Measurements from ENCODE around the gene SNX21. TPM values are rescaled to one million over a fixed set of nuclear protein-coding genes. Genes with fewer than 3 reads are reported as not detected.

The SNX21 gene
- total RNA-seq, 1 donor from 2014 or later = 0.49 TPM

DNA sequence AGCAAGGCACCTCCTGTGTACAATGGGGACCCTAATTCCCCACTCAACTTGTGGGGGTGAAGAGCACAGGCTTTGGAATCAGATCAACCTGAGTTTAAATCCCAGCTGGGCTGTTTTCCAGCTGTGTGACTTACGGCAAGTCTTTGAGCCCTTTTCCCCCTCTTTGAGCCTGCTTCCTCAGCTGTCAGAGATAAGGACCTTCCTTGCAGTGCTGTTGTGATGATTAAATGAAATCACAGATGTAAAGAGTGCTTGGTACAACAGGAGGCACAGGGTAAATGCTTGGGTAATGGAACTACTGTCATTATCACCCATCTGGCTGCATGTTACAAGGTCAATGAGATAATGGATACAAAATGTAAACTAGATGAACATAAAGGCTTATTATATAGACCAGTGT is 3.2 kb downstream of the SNX21 start:
- Mint-ChIP-seq H3K27me3 (no peaks in the 10 kb centered on the region), H3K4me1 (peaks cover 18% of the 10 kb centered on the region), H3K4me3 (no peak overlapping the region), H3K36me3 (ENCODE audit: low read depth) (no peaks in the 10 kb centered on the region), H3K27ac (no peak overlapping the region), H3K9me3 (no peaks in the 10 kb centered on the region)
- CTCF ChIA-PET = no interaction called here
- intact Hi-C loops (cut with micrococcal nuclease) = no loop called here
- POLR2A ChIA-PET = interaction anchor here (0.6 to 0.8 kb wide), 2 partner anchors 97 to 1426 kb away, joined by 3 to 4 read pairs; partner anchors contain the start of gene PCIF1
- no peak for ATAC-seq (ENCODE audit: low read depth)
- TF ChIP-seq, protein P1, sequence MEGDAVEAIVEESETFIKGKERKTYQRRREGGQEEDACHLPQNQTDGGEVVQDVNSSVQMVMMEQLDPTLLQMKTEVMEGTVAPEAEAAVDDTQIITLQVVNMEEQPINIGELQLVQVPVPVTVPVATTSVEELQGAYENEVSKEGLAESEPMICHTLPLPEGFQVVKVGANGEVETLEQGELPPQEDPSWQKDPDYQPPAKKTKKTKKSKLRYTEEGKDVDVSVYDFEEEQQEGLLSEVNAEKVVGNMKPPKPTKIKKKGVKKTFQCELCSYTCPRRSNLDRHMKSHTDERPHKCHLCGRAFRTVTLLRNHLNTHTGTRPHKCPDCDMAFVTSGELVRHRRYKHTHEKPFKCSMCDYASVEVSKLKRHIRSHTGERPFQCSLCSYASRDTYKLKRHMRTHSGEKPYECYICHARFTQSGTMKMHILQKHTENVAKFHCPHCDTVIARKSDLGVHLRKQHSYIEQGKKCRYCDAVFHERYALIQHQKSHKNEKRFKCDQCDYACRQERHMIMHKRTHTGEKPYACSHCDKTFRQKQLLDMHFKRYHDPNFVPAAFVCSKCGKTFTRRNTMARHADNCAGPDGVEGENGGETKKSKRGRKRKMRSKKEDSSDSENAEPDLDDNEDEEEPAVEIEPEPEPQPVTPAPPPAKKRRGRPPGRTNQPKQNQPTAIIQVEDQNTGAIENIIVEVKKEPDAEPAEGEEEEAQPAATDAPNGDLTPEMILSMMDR (IDR thresholded peaks at IDR 0.05) = no peak
- DNase-seq = no peak

DNA sequence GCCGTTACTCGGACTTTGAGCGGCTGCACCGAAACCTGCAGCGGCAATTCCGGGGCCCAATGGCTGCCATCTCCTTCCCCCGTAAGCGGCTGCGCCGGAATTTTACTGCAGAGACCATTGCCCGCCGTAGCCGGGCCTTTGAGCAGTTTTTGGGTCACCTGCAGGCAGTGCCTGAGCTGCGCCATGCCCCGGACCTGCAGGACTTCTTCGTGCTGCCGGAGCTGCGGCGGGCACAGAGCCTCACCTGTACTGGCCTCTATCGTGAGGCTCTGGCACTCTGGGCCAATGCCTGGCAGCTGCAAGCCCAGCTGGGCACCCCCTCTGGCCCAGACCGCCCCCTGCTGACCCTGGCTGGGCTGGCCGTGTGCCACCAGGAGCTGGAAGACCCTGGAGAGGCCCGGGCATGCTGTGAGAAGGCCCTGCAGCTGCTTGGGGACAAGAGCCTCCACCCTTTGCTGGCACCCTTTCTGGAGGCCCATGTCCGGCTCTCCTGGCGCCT is 7.2 kb downstream of the SNX21 start:
- Mint-ChIP-seq H3K27me3 (no peaks in the 10 kb centered on the region), H3K4me3 (no peak overlapping the region), H3K9me3 (no peaks in the 10 kb centered on the region), H3K4me1 (peaks cover 18% of the 10 kb centered on the region), H3K27ac (no peak overlapping the region), H3K36me3 (ENCODE audit: low read depth) (peaks cover 32% of the 10 kb centered on the region)
- ATAC-seq (ENCODE audit: low read depth) (no peak), DNase-seq (no peak)
- POLR2A ChIA-PET = interaction anchor here (1.0 to 1.7 kb wide), 2 partner anchors 16 to 94 kb away, joined by 3 to 5 read pairs; partner anchors contain the start of genes ACOT8 and ZSWIM3
- intact Hi-C loops (cut with micrococcal nuclease) = no loop called here
- TF ChIP-seq, protein P1 (IDR thresholded peaks at IDR 0.05) = no peak
- CTCF ChIA-PET = no interaction called here

DNA sequence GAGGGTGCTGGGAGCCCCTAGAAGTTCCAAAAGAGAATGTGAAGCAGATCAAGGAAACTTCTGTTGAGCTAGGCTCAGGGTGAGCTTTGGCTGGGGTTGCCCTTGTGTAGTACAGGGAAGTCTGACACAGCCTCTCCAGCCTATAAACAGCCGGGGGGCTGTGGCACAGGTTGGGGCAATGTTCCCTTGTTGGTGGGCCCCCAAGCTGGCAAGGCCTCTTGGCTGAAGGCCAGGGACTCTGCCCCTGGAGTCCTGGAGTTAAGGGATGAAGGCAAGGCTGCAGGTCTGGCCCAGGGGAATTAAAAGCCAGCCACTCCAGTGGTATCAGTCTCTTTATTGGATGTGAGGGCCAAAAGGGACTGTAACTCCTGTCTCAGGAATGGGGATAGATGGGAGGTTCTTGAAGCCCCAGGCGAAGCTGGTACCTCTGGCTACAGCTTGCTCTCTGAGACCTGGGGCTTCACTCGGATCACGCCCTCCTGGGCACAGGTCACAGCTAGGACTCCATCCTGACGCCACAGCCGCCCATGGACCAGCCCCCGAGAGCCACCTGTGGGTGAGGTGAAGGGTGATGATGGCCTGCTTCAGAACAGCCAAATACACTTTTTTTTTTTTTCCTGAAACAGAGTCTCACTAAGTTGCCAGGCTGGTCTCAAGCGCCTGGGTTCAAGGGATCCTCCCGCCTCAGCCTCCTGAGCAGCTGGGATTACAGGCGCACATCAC is 8.0 kb downstream of the SNX21 start:
- H3K4me3 Mint-ChIP-seq = no peak overlapping the region
- no peak for ATAC-seq (ENCODE audit: low read depth)
- ChIA-PET CTCF (interaction anchor here (0.8 to 1.5 kb wide), 5 partner anchors 15 to 405 kb away, joined by 3 to 5 read pairs (median 3); no protein-coding TSS in a partner anchor), POLR2A (interaction anchor here (0.9 to 1.8 kb wide), 7 partner anchors 15 to 426 kb away, joined by 3 to 9 read pairs (median 6); partner anchors contain the start of genes ACOT8, PCIF1, PIGT and ZSWIM1)
- peak overlapping the region; percentile 73 for H3K27ac Mint-ChIP-seq
- intact Hi-C loops (cut with micrococcal nuclease) = loop anchor here (1.0 kb wide), 1 partner anchor 16 kb away; the partner anchor contains the start of genes ACOT8 and ZSWIM3
- H3K36me3 Mint-ChIP-seq (ENCODE audit: low read depth) = peaks cover 40% of the 10 kb centered on the region
- no peak for DNase-seq
- no peaks in the 10 kb centered on the region for H3K9me3 Mint-ChIP-seq
- H3K4me1 Mint-ChIP-seq = peaks cover 18% of the 10 kb centered on the region
- H3K27me3 Mint-ChIP-seq = no peaks in the 10 kb centered on the region
- TF ChIP-seq, protein P1 (IDR thresholded peaks at IDR 0.05) = no peak

DNA sequence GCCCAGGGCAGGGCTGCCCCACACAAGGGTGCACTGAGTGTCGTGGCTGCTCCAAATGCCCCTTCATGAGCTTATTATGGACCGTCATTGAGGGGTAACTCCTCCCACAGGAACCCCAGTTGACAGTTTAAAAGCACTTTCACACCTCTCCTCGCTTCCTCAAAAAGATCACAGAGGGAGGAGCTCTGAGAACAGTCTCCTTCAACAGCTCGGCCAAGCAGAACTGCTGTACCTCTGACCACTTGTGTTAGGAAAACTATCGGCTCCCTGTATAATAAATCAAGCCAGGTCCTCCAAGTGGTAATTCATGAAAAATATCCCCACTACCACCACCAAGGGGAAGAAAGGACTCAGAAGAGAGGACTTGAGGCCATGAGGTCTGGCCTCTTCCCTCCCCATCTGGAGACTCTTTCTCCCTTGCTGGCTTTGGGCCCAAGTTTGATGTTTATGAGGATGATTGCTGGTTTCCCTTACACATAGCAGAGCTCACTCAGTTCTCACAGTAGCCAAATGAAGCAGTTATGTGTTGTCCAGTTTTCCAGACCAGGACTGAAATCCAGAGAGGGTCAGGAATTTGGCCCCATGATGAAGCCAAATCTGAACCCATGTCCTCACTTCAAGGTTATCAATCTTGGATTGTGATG is 8.7 kb downstream of the SNX21 start:
- POLR2A ChIA-PET = interaction anchor here (0.9 to 1.8 kb wide), 6 partner anchors 15 to 427 kb away, joined by 3 to 9 read pairs (median 6); partner anchors contain the start of genes ACOT8, PCIF1, PIGT and ZSWIM1
- Mint-ChIP-seq H3K4me3 (no peak overlapping the region), H3K9me3 (no peaks in the 10 kb centered on the region), H3K36me3 (ENCODE audit: low read depth) (peaks cover 43% of the 10 kb centered on the region), H3K4me1 (peaks cover 18% of the 10 kb centered on the region), H3K27ac (peak overlapping the region; percentile 73), H3K27me3 (no peaks in the 10 kb centered on the region)
- ATAC-seq (ENCODE audit: low read depth) (peak; percentile 98), DNase-seq (no peak)
- intact Hi-C loops (cut with micrococcal nuclease) = loop anchor here (1.0 kb wide), 1 partner anchor 15 kb away; the partner anchor contains the start of genes ACOT8 and ZSWIM3
- TF ChIP-seq, protein P1 (IDR thresholded peaks at IDR 0.05) = no peak
- CTCF ChIA-PET = interaction anchor here (0.8 to 1.5 kb wide), 5 partner anchors 14 to 406 kb away, joined by 3 to 5 read pairs (median 3); no protein-coding TSS in a partner anchor

DNA sequence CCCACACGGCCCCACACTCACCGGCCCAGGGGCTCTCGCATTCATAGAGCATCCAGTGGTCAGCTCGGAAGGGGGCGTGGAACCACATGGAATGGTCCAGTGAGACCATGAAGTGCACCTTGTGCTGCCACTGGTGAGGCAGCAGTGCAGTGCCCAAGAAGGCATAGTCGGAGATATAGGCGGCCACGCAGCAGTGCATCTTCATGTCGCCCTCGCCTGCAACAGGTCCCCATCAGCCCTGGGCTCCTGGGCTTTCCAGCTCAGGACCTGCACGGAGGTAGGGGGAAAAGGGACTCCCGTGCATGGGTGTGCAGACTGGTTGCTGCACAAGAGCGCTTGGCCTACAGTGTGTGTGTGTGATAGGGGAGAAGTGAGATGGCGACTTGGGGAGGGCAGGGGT is 9.9 kb downstream of the SNX21 start:
- no peak overlapping the region for H3K4me3 Mint-ChIP-seq
- H3K4me1 Mint-ChIP-seq = peaks cover 18% of the 10 kb centered on the region
- no peaks in the 10 kb centered on the region for H3K27me3 Mint-ChIP-seq
- H3K27ac Mint-ChIP-seq = no peak overlapping the region
- TF ChIP-seq, protein P1 (IDR thresholded peaks at IDR 0.05) = no peak
- peaks cover 51% of the 10 kb centered on the region for H3K36me3 Mint-ChIP-seq (ENCODE audit: low read depth)
- ATAC-seq (ENCODE audit: low read depth) (no peak), DNase-seq (no peak)
- ChIA-PET POLR2A (no interaction called here), CTCF (no interaction called here)
- H3K9me3 Mint-ChIP-seq = no peaks in the 10 kb centered on the region
- intact Hi-C loops (cut with micrococcal nuclease) = no loop called here
